Endothelial cell of umbilical vein (primary cell): ENCODE measurements around the gene AGTPBP1.

Experiments used
- CTCF ChIP-seq, 2 donors: IDR thresholded peaks; 1 replicate in 1 of 2; 2 replicates in 1 of 2; pipeline ENCODE4 v1.5.1; 2011; ENCODE audit warnings: low read length in 2 of 2, mild to moderate bottlenecking in 2 of 2, moderate library complexity in 2 of 2, control low read depth in 1 of 2, inconsistent platforms in 1 of 2, low read depth in 1 of 2; ENCODE audit not compliant: insufficient read depth in 1 of 2; ENCODE audit errors: extremely low read depth in 1 of 2
- EZH2 ChIP-seq: IDR thresholded peaks from 2 replicates; pipeline ENCODE4 v1.6.1; 2012; ENCODE audit warnings: borderline replicate concordance, low read depth, mild to moderate bottlenecking, moderate library complexity, low read length, inconsistent platforms; ENCODE audit not compliant: severe bottlenecking
- FOS ChIP-seq: IDR thresholded peaks from 2 replicates; pipeline ENCODE4 v1.6.1; 2011; ENCODE audit warnings: mild to moderate bottlenecking, low read length, moderate library complexity, borderline replicate concordance; ENCODE audit not compliant: insufficient read depth
- GATA2 ChIP-seq: IDR thresholded peaks from 2 replicates; pipeline ENCODE4 v1.7.0; 2011; ENCODE audit warnings: low read depth, mild to moderate bottlenecking, moderate library complexity, mixed read lengths, low read length; ENCODE audit not compliant: insufficient read length, insufficient read depth
- JUN ChIP-seq: IDR thresholded peaks from 2 replicates; pipeline ENCODE4 v1.6.1; 2011; ENCODE audit warnings: borderline replicate concordance, low read depth; ENCODE audit not compliant: insufficient read length, insufficient read depth
- MAX ChIP-seq: IDR thresholded peaks from 2 replicates; pipeline ENCODE4 v1.6.1; 2011; ENCODE audit not compliant: insufficient read depth, insufficient read length
- MYC ChIP-seq: IDR thresholded peaks from one replicate; pipeline ENCODE4 v1.6.1; 2011; ENCODE audit warnings: mild to moderate bottlenecking, low read depth, low read length
- POLR2A ChIP-seq: IDR thresholded peaks from 2 replicates; pipeline ENCODE4 v1.6.1; 2012; ENCODE audit warnings: low read depth, mild to moderate bottlenecking, control low read depth, low read length
- POLR2AphosphoS5 ChIP-seq: IDR thresholded peaks from 2 replicates; pipeline ENCODE4 v1.6.1; 2012; ENCODE audit warnings: low read depth, mild to moderate bottlenecking, control low read depth, low read length, moderate library complexity; ENCODE audit not compliant: insufficient read depth

GRCh38 chr9:85610074-85610860, 131.5 kb downstream of the AGTPBP1 start:
- TF ChIP-seq FOS (no peak), POLR2A (no peak), EZH2 (no peak), CTCF (IDR thresholded peaks at IDR 0.05; ENCODE audit: extremely low read depth in 1 of 2, insufficient read depth in 1 of 2, low read depth in 1 of 2, low read length in 2 of 2) (peak; percentile 68 to 76), POLR2AphosphoS5 (no peak), GATA2 (no peak), MYC (no peak), MAX (no peak), JUN (no peak)
